ENCODE results near the gene ABCA10.

GRCh38 chr17:69236464-69236863, 7.8 kb upstream of the ABCA10 start:
- no peak for TF ChIP-seq FOXK1 (CRISPR knock-in tag; IDR thresholded peaks at IDR 0.05)
- no peak for TF ChIP-seq RORB (CRISPR knock-in tag; IDR thresholded peaks at IDR 0.05)
- TF ChIP-seq AFF4 (CRISPR knock-in tag; IDR thresholded peaks at IDR 0.05; ENCODE audit: borderline replicate concordance) = no peak
- no peak for TF ChIP-seq PREB (CRISPR knock-in tag; IDR thresholded peaks at IDR 0.05; ENCODE audit: borderline replicate concordance)
- no peak for TF ChIP-seq FOXP1 (CRISPR knock-in tag; IDR thresholded peaks at IDR 0.05; ENCODE audit: borderline replicate concordance)
- TF ChIP-seq CTCF (IDR thresholded peaks at IDR 0.05) = no peak
- TF ChIP-seq ZNF425 (CRISPR knock-in tag; conservative IDR thresholded peaks at IDR 0.05) = no peak
- TF ChIP-seq ESRRA (CRISPR knock-in tag; IDR thresholded peaks at IDR 0.05; ENCODE audit: borderline replicate concordance) = no peak
- TF ChIP-seq ZNF121 (CRISPR knock-in tag; IDR thresholded peaks at IDR 0.05) = no peak
- no peak for TF ChIP-seq MLX (CRISPR knock-in tag; IDR thresholded peaks at IDR 0.05)
